Jurkat, Clone E6-1 (cell line): Measurements from ENCODE around the gene PSMA6.
"Not testable (repeated sequence)": the region's sequence is repeated elsewhere in the genome, so short reads cannot be mapped to it uniquely, and the experiment has no call there.

Experiments
- DNase-seq: peaks from one replicate; pipeline ENCODE4 v3.0.0-alpha.2; 2011; ENCODE audit warnings: low read depth, low spot score
- H3K4me3 ChIP-seq: 2 replicates; pipeline ENCODE4 v1.5.1; 2011; ENCODE audit warnings: mild to moderate bottlenecking, low read length, control low read depth, moderate library complexity

The PSMA6 gene

GRCh38 chr14:35304812-35305462 lies 12.8 kb downstream of the PSMA6 start:
- DNase-seq, result no peak
- H3K4me3 ChIP-seq, result no peak overlapping the region

GRCh38 chr14:35305633-35306032 lies 13.5 kb downstream of the PSMA6 start:
- no peak overlapping the region for H3K4me3 ChIP-seq

GRCh38 chr14:35306114-35306513 lies 13.9 kb downstream of the PSMA6 start:
- H3K4me3 ChIP-seq, result no peak overlapping the region
- DNase-seq, result no peak

More at GRCh38 chr14:35305633-35306032, 13.5 kb downstream of the PSMA6 start:
- no peak for DNase-seq

- no peak overlapping the region for H3K4me3 ChIP-seq
- DNase-seq, result no peak
Measured at GRCh38 chr14:35317820-35318219, 25.6 kb downstream of the PSMA6 start.

GRCh38 chr14:35319509-35319908 lies 27.3 kb downstream of the PSMA6 start:
- DNase-seq, result no peak
- no peak overlapping the region for H3K4me3 ChIP-seq

GRCh38 chr14:35320472-35320871 lies 28.3 kb downstream of the PSMA6 start:
- no peak overlapping the region for H3K4me3 ChIP-seq
- no peak for DNase-seq

GRCh38 chr14:35326375-35326774 lies 34.2 kb downstream of the PSMA6 start:
- no peak overlapping the region for H3K4me3 ChIP-seq
- no peak for DNase-seq

GRCh38 chr14:35331605-35332516 lies 39.7 kb downstream of the PSMA6 start:
- H3K4me3 ChIP-seq, result no peak overlapping the region

GRCh38 chr14:35332517-35333263 lies 40.5 kb downstream of the PSMA6 start:
- no peak overlapping the region for H3K4me3 ChIP-seq
- peak; percentile 30 for DNase-seq

More at GRCh38 chr14:35331605-35332516, 39.7 kb downstream of the PSMA6 start:
- no peak for DNase-seq

- H3K4me3 ChIP-seq, result no peak overlapping the region
- no peak for DNase-seq
Measured at GRCh38 chr14:35333264-35333730, 41.1 kb downstream of the PSMA6 start.

- DNase-seq, result no peak
- no peak overlapping the region for H3K4me3 ChIP-seq
Measured at GRCh38 chr14:35333797-35334743, 41.9 kb downstream of the PSMA6 start.

GRCh38 chr14:35335388-35336092 lies 43.4 kb downstream of the PSMA6 start:
- no peak for DNase-seq
- H3K4me3 ChIP-seq, result no peak overlapping the region

- DNase-seq, H3K4me3 ChIP-seq: not testable (repeated sequence)
Measured at GRCh38 chr14:35336171-35336493, 44.0 kb downstream of the PSMA6 start.

- no peak for DNase-seq
- no peak overlapping the region for H3K4me3 ChIP-seq
Measured at GRCh38 chr14:35336494-35337268, 44.5 kb downstream of the PSMA6 start.

- H3K4me3 ChIP-seq, result no peak overlapping the region
Measured at GRCh38 chr14:35337269-35338255, 45.4 kb downstream of the PSMA6 start.

GRCh38 chr14:35338731-35339405 lies 46.7 kb downstream of the PSMA6 start:
- H3K4me3 ChIP-seq, result no peak overlapping the region
- DNase-seq, result no peak

More at GRCh38 chr14:35337269-35338255, 45.4 kb downstream of the PSMA6 start:
- no peak for DNase-seq
